Smooth muscle cell (in vitro differentiated cells): ENCODE data around the gene COLEC12. TPM values are rescaled to one million over a fixed set of nuclear protein-coding genes. Genes with fewer than 3 reads are reported as not detected.

Experiments
- DNase-seq: peaks from one replicate; lab custom pipeline; 2025; ENCODE audit not compliant: unreplicated experiment; lab: John Stamatoyannopoulos, UW
- H2AFZ ChIP-seq: fragments of 200-600 bp; sonication (generic); 2 replicates; pipeline ENCODE4 v1.6.0; 2016; ENCODE audit warnings: antibody characterized with exemption, low read depth, mild to moderate bottlenecking
- H3F3A ChIP-seq: fragments of 200-600 bp; sonication (generic); 2 replicates; pipeline ENCODE4 v1.6.0; 2017; ENCODE audit warnings: antibody characterized with exemption, low read depth
- H3K27ac ChIP-seq: fragments of 200-600 bp; sonication (generic); 2 replicates; pipeline ENCODE4 v1.5.1; 2016; ENCODE audit warnings: low read depth, mild to moderate bottlenecking
- H3K27me3 ChIP-seq: fragments of 200-600 bp; sonication (generic); 2 replicates; pipeline ENCODE4 v1.6.1; 2016; ENCODE audit warnings: low read depth, mild to moderate bottlenecking
- H3K36me3 ChIP-seq: fragments of 200-600 bp; sonication (generic); 2 replicates; pipeline ENCODE4 v1.5.1; 2016; ENCODE audit warnings: low read depth
- H3K4me1 ChIP-seq: fragments of 200-600 bp; sonication (generic); 2 replicates; pipeline ENCODE4 v1.5.1; 2016; ENCODE audit warnings: low read depth
- H3K4me2 ChIP-seq: fragments of 200-600 bp; sonication (generic); 2 replicates; pipeline ENCODE4 v1.6.0; 2016; ENCODE audit warnings: mild to moderate bottlenecking
- H3K4me3 ChIP-seq: fragments of 200-600 bp; sonication (generic); 2 replicates; pipeline ENCODE4 v1.5.1; 2016; ENCODE audit warnings: mild to moderate bottlenecking
- H3K79me2 ChIP-seq: fragments of 200-600 bp; sonication (generic); 2 replicates; pipeline ENCODE4 v1.6.0; 2016; ENCODE audit warnings: low read depth, mild to moderate bottlenecking
- H3K9ac ChIP-seq: fragments of 200-600 bp; sonication (generic); 2 replicates; pipeline ENCODE4 v1.6.0; 2016; ENCODE audit warnings: low read depth
- H3K9me3 ChIP-seq: fragments of 200-600 bp; sonication (generic); replicated peaks from 2 replicates; pipeline ENCODE4 v1.5.1; 2016; ENCODE audit warnings: low read depth
- H4K20me1 ChIP-seq: fragments of 200-600 bp; sonication (generic); 2 replicates; pipeline ENCODE4 v1.6.0; 2016; ENCODE audit warnings: low read depth
- CTCF ChIP-seq: fragments of 200-600 bp; sonication (generic); IDR thresholded peaks from 2 replicates; pipeline ENCODE4 v1.5.1; 2017; ENCODE audit warnings: borderline replicate concordance, mild to moderate bottlenecking, antibody characterized with exemption; ENCODE audit not compliant: insufficient read depth, poor library complexity, severe bottlenecking
- WGBS: methylation state at CpG from one replicate; pipeline ENCODE4 v1.1.7; 2016; ENCODE audit warnings: low lambda C conversion rate; 5-methylcytosine and 5-hydroxymethylcytosine counted together
- polyA plus RNA-seq: library from polyadenylated mRNA; unstranded; fragments of >200 nt; fragmentation: Nextera tagmentation; extraction: Ambion mirVana; gene quantifications from 2 replicates; pipeline ENCODE4 v1.2.1, GENCODE V29; 2016
- total RNA-seq: library from RNA; depleted of rRNA; stranded (reverse); fragments of >200 nt; gene quantifications from 2 replicates; pipeline ENCODE4 v1.2.3, GENCODE V29; 2014

Gene COLEC12
- total and polyA plus RNA-seq, 2 experiments from 2014 or later: 10.8 to 13.7 TPM

- H3K79me2 ChIP-seq: no peaks in the 10 kb centered on the region
- DNase-seq: no peak
- WGBS: 94% methylated on average over 6 of the region's 6 CpGs
- no peak overlapping the region for H3K4me3 ChIP-seq
- no peak overlapping the region for H2AFZ ChIP-seq
- H3K27ac ChIP-seq: no peak overlapping the region
- H3K9ac ChIP-seq: no peak overlapping the region
- no peak overlapping the region for H3K4me2 ChIP-seq
- TF ChIP-seq CTCF: no peak
- H4K20me1 ChIP-seq: no peaks in the 10 kb centered on the region
- no peaks in the 10 kb centered on the region for H3K4me1 ChIP-seq
- H3F3A ChIP-seq: no peaks in the 10 kb centered on the region
- no peaks in the 10 kb centered on the region for H3K36me3 ChIP-seq
- H3K27me3 ChIP-seq: peaks cover 4% of the 10 kb centered on the region
- H3K9me3 ChIP-seq: no peaks in the 10 kb centered on the region
These were observed 214.7 kb downstream of the COLEC12 start for GRCh38 chr18:285817-286216.

- Histone ChIP-seq H3K4me3 (no peak overlapping the region), H3K79me2 (no peaks in the 10 kb centered on the region), H3K9me3 (no peaks in the 10 kb centered on the region), H2AFZ (no peak overlapping the region), H3K4me1 (peaks cover 4% of the 10 kb centered on the region), H3K36me3 (no peaks in the 10 kb centered on the region), H3F3A (no peaks in the 10 kb centered on the region), H3K27ac (no peak overlapping the region), H3K9ac (no peak overlapping the region), H3K4me2 (no peak overlapping the region), H4K20me1 (no peaks in the 10 kb centered on the region), H3K27me3 (no peaks in the 10 kb centered on the region)
- TF ChIP-seq CTCF: no peak
- DNase-seq: no peak
- 94% methylated on average over 2 of the region's 2 CpGs for WGBS
These were observed 225.0 kb downstream of the COLEC12 start for GRCh38 chr18:275486-275885.

- 84% methylated on average over 8 of the region's 8 CpGs for WGBS
These were observed 226.2 kb downstream of the COLEC12 start for GRCh38 chr18:274313-274712.

More at GRCh38 chr18:274313-274712, 226.2 kb downstream of the COLEC12 start:
- no peaks in the 10 kb centered on the region for H4K20me1 ChIP-seq
- no peaks in the 10 kb centered on the region for H3K79me2 ChIP-seq
- H2AFZ ChIP-seq: no peak overlapping the region
- no peak overlapping the region for H3K27ac ChIP-seq
- no peaks in the 10 kb centered on the region for H3K36me3 ChIP-seq
- H3K9me3 ChIP-seq: no peaks in the 10 kb centered on the region
- H3K4me3 ChIP-seq: no peak overlapping the region
- TF ChIP-seq CTCF: no peak
- no peak overlapping the region for H3K4me2 ChIP-seq
- no peaks in the 10 kb centered on the region for H3K27me3 ChIP-seq
- peaks cover 4% of the 10 kb centered on the region for H3K4me1 ChIP-seq
- DNase-seq: no peak
- no peaks in the 10 kb centered on the region for H3F3A ChIP-seq
- H3K9ac ChIP-seq: no peak overlapping the region
